ENCODE data around the gene GPR162. TPM values are rescaled to one million over a fixed set of nuclear protein-coding genes. Genes with fewer than 3 reads are reported as not detected.

Gene GPR162, protein sequence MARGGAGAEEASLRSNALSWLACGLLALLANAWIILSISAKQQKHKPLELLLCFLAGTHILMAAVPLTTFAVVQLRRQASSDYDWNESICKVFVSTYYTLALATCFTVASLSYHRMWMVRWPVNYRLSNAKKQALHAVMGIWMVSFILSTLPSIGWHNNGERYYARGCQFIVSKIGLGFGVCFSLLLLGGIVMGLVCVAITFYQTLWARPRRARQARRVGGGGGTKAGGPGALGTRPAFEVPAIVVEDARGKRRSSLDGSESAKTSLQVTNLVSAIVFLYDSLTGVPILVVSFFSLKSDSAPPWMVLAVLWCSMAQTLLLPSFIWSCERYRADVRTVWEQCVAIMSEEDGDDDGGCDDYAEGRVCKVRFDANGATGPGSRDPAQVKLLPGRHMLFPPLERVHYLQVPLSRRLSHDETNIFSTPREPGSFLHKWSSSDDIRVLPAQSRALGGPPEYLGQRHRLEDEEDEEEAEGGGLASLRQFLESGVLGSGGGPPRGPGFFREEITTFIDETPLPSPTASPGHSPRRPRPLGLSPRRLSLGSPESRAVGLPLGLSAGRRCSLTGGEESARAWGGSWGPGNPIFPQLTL
- 37.7 and 59.0 TPM in 2 replicates for total RNA-seq (2014; rRNA removed; shearing (Covaris generic))

DNA sequence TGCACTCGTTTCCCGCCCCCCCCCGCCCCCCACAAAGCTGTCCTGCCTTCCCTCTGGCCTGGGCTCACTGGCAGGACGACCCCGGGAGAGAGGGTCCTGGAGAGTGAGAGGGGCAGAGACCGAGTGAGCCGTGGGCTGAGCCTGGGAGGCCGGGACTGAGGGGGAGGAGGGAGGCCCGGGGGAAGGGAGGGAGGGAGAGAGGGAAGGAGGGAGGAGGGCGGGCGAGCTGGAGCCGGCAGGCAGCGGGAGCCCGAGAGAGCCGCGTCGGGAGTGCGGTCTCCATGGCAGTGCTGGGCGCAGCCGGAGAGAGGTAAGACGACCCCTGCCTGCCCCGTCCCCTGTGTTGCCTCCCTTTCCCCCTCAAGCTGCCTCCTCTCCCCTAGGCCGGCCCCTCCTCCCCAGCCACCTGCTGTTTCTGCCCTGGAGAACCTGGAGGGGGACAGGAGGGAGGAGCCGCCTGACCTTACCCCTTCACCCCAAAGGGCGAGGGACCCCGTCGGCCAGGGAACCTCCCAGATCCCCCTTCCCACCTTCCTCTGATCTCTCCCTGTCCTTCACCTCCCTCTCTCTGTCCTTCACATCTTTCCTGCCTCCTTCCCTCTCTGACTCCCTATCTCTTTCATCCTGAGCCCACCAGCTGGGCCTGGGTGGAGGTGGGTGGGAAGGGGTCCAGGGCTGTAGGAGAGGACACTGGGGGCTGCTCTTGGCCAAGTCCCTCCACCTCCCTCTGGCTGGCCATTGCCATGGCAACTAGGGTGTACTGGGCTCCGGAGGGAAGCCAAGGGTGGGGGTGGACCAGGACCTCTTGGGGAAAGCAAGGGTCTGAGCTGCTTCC is at the start of gene GPR162:
Gene GPR162, plus strand, starts transcription at position 231 of the 835 bp plus-strand sequence. CDS start 2,078 bp downstream, outside the sequence.
- in situ Hi-C loops (cut with HindIII; ENCODE audit: low sequenced_read_pairs), result no loop called here
- DNase-seq (ENCODE audit: low spot score), result peak; percentile 84

DNA sequence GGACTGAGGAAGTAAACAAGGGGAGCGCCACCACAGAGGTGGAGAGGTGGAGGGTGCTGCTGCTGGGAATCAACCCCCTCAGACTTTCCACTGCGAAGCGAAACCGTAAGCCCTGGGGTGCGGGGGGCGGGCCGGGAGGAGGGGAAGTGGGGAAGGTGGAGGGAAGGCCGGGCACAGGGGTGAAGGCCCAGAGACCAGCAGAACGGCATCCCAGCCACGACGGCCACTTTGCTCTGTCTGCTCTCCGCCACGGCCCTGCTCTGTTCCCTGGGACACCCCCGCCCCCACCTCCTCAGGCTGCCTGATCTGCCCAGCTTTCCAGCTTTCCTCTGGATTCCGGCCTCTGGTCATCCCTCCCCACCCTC is 49.3 kb upstream of the GPR162 start, which contains the start of gene LAG3:
Gene LAG3, plus strand, starts transcription at position 190 of the 365 bp plus-strand sequence. CDS start 333 bp downstream, outside the sequence.
- in situ Hi-C loops (cut with HindIII; ENCODE audit: low sequenced_read_pairs), result no loop called here
- no peak for DNase-seq (ENCODE audit: low spot score)

DNA sequence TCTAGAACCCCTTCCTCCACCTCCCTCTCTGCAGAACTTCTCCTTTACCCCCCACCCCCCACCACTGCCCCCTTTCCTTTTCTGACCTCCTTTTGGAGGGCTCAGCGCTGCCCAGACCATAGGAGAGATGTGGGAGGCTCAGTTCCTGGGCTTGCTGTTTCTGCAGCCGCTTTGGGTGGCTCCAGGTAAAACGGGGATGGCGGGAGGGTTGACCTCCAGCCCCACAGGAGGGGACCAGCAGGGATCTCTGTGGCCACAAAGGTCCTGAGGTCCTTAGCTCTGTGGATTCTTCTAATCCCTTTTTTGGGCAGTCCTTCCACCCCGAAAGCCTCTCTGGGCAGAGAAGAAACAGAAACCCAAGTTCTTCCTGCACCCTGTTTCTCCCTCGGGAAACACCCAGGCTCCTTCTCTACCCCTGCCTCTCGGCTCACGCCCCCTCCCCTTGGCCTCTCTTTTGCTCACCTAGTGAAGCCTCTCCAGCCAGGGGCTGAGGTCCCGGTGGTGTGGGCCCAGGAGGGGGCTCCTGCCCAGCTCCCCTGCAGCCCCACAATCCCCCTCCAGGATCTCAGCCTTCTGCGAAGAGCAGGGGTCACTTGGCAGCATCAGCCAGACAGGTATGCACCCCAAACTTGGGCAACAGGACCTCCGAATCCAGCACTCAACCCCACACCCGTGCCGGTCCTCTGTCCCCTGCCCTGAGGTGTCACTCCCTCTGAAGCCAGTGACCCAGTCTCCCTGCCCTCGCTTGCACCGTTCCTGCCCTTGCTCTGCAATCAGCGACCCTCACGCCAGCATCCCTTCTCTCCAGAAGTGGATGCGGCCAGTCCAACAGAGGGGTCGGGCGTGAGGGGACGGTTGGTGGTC is 48.7 kb upstream of the GPR162 start:
- no peak for DNase-seq (ENCODE audit: low spot score)
- in situ Hi-C loops (cut with HindIII; ENCODE audit: low sequenced_read_pairs), result no loop called here

DNA sequence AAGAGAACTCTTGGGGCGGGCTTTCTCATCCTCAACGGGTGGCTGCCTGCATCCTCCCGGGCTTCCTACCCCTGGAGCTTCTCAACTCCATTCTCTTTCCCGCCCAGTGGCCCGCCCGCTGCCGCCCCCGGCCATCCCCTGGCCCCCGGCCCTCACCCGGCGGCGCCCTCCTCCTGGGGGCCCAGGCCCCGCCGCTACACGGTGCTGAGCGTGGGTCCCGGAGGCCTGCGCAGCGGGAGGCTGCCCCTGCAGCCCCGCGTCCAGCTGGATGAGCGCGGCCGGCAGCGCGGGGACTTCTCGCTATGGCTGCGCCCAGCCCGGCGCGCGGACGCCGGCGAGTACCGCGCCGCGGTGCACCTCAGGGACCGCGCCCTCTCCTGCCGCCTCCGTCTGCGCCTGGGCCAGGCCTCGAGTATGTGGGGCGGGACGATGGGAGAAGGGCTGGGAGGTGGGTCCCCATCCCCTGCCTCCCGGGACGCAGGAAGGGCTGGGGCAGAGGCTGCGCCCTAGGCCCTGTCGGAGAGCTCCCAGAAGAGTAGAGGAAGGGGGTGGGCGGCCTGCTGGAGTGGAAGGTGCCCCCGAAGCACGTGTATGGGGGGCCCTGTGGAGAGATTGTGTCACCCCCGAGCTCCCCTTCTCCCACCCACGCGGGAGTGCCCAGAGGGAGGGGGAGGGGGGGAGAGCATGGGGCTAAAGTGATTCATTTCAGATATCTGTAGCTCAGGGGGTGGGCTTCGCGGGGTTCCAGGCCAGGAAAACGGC is 47.9 kb upstream of the GPR162 start:
- DNase-seq (ENCODE audit: low spot score), result no peak
- in situ Hi-C loops (cut with HindIII; ENCODE audit: low sequenced_read_pairs), result no loop called here

DNA sequence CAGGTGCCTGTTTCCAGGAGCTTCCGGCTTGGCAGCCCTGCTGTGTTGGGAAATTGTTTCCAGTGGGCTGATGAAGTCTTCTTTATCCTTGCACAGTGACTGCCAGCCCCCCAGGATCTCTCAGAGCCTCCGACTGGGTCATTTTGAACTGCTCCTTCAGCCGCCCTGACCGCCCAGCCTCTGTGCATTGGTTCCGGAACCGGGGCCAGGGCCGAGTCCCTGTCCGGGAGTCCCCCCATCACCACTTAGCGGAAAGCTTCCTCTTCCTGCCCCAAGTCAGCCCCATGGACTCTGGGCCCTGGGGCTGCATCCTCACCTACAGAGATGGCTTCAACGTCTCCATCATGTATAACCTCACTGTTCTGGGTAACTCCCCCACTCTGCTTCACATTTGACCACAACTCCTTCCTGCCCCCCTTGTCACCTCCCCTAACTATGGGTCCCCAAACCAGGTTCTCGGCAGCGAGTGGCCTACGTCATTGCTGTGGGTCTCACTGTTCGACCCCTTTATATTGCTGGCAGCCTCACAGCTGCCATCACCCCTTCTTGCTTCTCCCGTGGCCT is 47.0 kb upstream of the GPR162 start:
- DNase-seq (ENCODE audit: low spot score), result no peak
- in situ Hi-C loops (cut with HindIII; ENCODE audit: low sequenced_read_pairs), result no loop called here

DNA sequence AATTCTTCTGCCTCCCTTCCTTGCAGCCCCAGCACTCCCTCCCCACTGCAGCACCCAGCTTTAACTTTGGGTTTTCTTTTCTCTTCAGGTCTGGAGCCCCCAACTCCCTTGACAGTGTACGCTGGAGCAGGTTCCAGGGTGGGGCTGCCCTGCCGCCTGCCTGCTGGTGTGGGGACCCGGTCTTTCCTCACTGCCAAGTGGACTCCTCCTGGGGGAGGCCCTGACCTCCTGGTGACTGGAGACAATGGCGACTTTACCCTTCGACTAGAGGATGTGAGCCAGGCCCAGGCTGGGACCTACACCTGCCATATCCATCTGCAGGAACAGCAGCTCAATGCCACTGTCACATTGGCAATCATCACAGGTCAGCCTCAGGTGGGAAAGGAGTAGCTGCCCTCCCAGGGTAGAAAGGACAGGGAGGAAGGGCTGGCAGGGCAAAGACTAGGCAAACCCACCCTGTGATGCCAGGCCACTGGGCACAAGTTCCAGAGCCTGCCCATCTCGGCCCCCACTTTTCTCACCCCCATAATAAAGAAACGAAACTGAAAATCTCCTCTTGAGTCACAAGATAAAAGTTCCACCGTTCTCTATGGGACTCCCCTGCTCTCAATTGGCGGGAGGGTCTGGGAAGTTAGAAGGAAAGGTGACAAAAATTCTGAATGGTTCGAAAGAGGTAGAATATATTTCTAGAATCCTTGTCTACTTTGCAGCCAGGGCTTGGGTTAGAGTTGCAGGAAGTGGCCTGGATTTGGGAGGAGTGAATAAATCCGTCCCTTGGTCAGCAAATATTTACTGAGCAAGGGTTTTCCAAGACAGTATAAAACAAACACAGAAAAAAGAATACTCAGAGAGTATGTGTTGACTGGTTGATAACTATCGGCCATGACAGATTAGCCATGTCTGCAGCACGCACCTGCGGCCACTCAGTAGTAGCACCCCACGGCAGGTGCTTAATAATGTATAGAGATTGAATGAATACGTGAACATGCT is 46.1 kb upstream of the GPR162 start:
- in situ Hi-C loops (cut with HindIII; ENCODE audit: low sequenced_read_pairs), result no loop called here

DNA sequence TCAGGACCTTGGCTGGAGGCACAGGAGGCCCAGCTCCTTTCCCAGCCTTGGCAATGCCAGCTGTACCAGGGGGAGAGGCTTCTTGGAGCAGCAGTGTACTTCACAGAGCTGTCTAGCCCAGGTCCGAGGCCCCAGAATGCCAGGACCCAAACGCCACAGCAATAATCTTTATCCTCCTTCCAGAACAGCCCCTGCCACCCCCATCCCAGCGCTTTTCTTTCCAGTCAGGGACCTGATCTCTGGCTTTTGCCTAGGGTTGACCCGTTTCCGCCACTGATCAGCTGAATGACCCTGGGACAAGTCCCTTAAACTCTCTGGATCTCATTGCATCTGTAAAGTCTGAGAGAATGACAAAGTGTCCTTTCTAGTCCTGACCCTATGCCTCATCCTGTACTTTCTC is 44.2 kb upstream of the GPR162 start:
- in situ Hi-C loops (cut with HindIII; ENCODE audit: low sequenced_read_pairs), result no loop called here
- DNase-seq (ENCODE audit: low spot score), result no peak

More for the DNA sequence above, 46.1 kb upstream of the GPR162 start:
- no peak for DNase-seq (ENCODE audit: low spot score)

DNA sequence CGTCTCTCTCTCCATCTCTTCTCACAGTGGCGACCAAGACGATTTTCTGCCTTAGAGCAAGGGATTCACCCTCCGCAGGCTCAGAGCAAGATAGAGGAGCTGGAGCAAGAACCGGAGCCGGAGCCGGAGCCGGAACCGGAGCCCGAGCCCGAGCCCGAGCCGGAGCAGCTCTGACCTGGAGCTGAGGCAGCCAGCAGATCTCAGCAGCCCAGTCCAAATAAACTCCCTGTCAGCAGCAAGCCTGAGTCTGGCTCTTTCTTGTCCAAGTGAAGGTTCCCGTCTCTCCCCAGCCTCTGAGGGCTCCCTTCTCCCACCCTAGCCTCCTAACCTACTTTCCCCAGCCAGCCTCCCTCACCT is 43.4 kb upstream of the GPR162 start:
- DNase-seq (ENCODE audit: low spot score), result peak; percentile 77
- in situ Hi-C loops (cut with HindIII; ENCODE audit: low sequenced_read_pairs), result no loop called here

DNA sequence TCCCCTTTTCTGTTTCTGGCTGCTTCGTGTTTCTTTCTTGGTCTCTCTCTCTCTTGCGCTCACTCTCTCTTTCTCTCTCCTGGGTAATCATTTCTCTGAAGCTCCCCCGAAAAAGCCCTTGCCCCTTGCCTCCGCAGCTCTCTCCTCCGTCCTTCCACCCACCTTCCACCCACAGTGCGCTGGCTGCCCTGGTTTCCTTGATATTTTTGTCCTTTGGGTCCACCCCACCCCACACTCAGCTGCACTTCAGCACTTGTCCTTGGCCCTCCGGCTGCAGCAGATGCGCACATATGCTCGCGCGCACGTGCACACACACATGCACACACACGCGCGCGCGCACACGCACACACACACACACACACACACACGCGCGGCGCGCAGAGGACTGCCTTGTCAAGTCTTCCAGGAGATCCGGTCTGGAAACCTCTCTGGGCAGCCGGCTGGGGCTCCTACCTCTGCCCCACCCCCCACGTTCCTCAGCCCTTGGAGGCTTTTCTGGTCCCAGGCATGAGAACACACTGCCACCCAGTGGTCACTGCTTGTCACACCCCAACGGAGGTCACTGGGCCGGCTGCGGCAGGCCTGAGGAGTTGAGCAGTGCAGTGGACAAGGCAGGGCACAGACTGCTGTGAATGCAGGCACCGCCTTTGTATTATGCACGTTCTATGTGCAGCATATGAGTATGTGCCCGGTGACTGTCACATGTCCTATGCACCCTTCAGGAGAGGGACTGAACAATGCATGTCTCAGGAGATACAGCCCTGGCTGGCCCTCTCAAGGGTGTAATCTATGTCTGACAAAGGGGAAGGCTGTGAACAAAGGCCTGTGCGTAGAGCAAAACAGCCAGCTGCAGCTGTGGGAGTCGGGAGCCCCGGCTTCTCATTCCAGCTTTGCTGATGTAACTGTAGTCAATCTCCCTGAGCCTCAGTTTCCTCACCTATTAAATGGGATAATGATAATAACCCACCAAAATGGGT is 42.8 kb upstream of the GPR162 start:
- peak; percentile 97 for DNase-seq (ENCODE audit: low spot score)
- in situ Hi-C loops (cut with HindIII; ENCODE audit: low sequenced_read_pairs), result no loop called here

DNA sequence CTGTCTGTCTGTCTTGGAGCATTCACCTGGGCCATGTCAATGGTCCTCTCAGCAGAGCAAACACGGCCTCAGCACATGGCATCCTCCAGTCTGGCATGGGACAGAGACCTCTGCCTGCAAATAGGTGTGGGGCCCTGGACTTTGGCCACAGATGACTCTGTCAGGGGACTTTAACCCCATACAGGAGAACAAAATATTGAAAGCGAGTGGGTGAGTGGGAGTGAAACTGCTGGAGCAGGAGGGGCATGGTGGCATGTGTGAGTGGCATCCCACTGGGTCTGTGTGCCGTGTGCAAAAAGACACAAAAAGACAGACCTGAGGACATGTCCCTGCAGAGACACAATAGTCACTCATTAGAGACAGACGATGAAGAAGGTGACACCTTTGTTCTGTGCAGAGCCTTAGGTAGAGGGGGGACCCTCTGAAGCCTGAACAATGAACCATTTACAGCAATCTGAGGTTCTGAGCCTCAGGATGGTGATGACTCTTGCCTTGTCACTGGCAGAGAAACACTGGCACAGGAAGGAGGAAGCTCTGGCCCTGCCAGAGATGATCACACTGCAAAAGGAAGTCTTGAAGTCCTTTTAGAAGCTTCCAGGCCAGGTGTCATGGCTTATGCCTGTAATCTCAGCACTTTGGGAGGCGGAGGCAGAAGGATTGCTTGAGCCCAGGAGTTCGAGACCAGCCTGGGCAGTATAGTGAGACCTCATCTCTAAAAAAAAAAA is 41.8 kb upstream of the GPR162 start:
- in situ Hi-C loops (cut with HindIII; ENCODE audit: low sequenced_read_pairs), result no loop called here
- DNase-seq (ENCODE audit: low spot score), result no peak

DNA sequence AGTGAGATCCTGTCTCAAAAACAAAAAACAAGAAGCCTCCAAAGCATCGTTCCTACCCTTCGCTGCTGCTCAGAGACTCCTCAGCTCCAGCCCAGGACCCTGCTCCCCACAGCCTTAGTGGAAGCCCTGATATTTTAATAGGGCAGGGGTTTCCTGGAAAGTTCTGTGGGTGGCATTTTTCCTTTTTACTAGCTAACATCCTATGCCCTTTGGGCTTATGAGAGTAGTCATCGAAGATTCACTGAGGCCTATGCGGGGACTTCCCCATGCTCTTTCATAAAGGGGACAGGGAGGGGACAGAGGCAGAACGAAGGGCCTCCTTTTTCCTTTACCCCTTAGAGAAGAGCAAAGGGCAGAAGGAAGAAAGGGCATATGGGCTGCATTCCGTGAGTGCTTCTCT is 41.0 kb upstream of the GPR162 start:
- DNase-seq (ENCODE audit: low spot score), result no peak
- in situ Hi-C loops (cut with HindIII; ENCODE audit: low sequenced_read_pairs), result no loop called here

DNA sequence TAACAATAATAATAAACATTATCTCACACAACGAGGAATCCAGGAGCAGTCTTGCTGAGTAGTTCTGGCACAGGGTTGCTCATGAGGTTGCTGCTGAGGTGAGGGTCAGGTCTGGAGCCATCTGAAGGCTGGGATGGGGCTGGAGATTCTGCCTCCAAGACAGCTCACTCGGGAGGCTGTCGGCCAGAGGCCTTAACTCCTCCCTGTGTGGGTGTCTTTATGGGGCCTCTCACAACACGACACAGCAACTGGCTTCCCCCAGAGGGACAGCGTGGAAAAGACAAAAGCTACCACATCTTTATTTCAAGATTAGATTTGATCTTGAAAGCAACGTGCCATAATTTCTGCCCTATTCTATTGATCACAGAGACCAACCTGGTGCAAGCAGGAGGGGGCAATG is 39.5 kb upstream of the GPR162 start:
- DNase-seq (ENCODE audit: low spot score), result no peak
- in situ Hi-C loops (cut with HindIII; ENCODE audit: low sequenced_read_pairs), result no loop called here

DNA sequence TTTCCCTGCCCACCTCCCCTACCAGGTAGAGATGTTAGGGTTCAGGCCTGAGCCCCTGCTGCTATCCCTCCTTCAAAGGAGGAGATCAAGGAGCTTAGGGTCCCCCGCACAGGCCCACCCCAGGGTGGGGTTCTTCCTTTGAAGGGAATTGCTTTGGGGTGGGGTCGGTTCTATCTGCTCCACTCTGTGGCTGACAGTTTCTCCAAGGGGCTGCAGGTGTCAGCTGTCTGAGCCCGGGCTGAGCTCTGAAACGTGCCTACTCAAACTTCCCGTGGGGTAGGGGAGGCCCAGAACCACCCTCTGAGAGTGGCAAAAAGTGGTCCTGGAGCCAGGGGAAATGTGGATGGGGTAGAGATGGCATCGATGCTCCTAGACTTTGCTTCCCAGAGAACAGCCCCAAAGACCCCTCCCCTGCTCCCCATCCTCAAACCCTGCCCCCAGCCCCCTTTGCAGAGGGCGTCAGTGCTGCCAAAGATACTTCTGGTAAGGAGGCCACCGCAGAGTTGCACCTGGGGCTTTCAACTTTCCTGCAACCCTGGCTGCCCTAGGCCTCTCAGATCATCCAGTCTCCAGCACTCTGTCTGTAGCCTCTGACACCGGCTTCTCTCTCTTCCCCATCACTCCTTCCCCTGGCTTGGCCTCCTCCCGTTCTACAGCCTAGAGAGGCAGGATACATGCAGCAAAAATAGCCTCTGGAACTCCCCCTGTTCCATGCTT is 38.6 kb upstream of the GPR162 start:
- in situ Hi-C loops (cut with HindIII; ENCODE audit: low sequenced_read_pairs), result no loop called here
- no peak for DNase-seq (ENCODE audit: low spot score)

DNA sequence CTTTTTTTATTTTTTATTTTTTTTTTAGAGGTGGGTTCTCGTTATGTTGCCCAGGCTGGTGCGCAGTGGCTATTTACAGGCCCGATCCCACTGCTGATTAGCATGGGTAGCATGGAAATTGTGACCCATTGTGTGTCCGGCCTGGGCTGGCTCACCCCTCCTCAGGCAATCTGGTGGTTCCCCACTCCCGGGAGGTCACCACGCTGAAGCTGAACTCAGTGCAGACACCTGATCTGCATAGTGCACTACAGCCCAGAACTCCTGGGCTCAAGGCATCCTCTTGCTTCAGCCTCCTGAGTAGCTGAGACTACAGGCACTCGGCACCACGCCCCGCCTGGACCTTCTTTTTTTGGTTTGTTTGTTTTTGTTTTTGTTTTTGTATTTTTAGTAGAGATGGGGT is 37.8 kb upstream of the GPR162 start:
- in situ Hi-C loops (cut with HindIII; ENCODE audit: low sequenced_read_pairs), result no loop called here
- DNase-seq (ENCODE audit: low spot score), result no peak

DNA sequence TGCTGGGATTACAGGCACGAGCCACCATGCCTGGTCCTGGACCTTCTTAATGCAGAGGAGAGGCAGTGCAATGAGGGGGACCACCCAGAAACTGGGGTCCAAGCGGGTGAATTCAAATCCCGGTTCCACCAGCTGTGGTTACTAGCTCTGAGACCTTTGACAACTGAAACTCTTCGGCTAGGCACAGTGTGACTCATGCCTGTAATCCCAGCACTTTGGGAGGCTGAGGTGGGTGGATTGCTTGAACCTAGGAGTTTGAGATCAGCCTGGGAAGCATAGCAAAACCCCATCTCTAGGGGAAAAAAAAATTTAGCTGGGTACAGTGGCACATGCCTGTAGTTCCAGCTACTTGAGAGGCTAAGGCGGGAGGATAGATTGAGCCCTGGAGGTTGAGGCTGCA is 37.3 kb upstream of the GPR162 start:
- in situ Hi-C loops (cut with HindIII; ENCODE audit: low sequenced_read_pairs), result no loop called here
- no peak for DNase-seq (ENCODE audit: low spot score)

Data from G401 (cell line).